ENCODE measurements around the gene CDKN3. TPM values are rescaled to one million over a fixed set of nuclear protein-coding genes. Genes with fewer than 3 reads are reported as not detected.

Gene CDKN3
- total RNA-seq, 2 experiments from 2014 or later = 150 to 157 TPM

- CTCF ChIA-PET (ENCODE audit: unreplicated experiment) = no interaction called here
- Histone ChIP-seq H3K4me1 (ENCODE audit: insufficient read depth, low read length, poor library complexity, severe bottlenecking) (peaks cover 21% of the 10 kb centered on the region), H2AFZ (ENCODE audit: low read length) (no peak overlapping the region), H3K9me3 (ENCODE audit: low read length) (no peaks in the 10 kb centered on the region), H3K36me3 (ENCODE audit: insufficient read depth, low read length) (peaks cover 7% of the 10 kb centered on the region), H3K4me2 (ENCODE audit: low read length) (no peak overlapping the region), H3K79me2 (ENCODE audit: insufficient read depth, low read depth, low read length) (peaks cover 27% of the 10 kb centered on the region), H3K9me2 (ENCODE audit: insufficient read depth, low read length) (no peaks in the 10 kb centered on the region), H4K20me1 (ENCODE audit: insufficient read depth, low read length) (peaks cover 4% of the 10 kb centered on the region; the same call in 1 of the 2 replicates), H3K4me3 (ENCODE audit: low read depth, low read length, poor library complexity, severe bottlenecking) (no peak overlapping the region), H3K27ac (ENCODE audit: low read depth, low read length, poor library complexity, severe bottlenecking) (no peak overlapping the region)
- POLR2A ChIA-PET = interaction anchor here (0.6 kb wide), 1 partner anchor 16 kb away, joined by 4 read pairs; no protein-coding TSS in a partner anchor
- no TSS peak for BruUV-seq (replicated peaks)
- no peak for TF ChIP-seq EZH2phosphoT487 (IDR thresholded peaks at IDR 0.05; ENCODE audit: borderline replicate concordance, low read depth, low read length)
- TF ChIP-seq CTCF (conservative IDR thresholded peaks at IDR 0.05; ENCODE audit: low read length) = no peak
- no peak for DNase-seq (ENCODE audit: low spot score)
- intact Hi-C loops (cut with micrococcal nuclease; ENCODE audit: unreplicated experiment) = loop anchor here (10.0 kb wide), 1 partner anchor 780 kb away; no protein-coding TSS in a partner anchor
These were observed 2.2 kb upstream of the CDKN3 start for GRCh38 chr14:54394596-54394995.

GRCh38 chr14:54395284-54395683 lies 1.5 kb upstream of the CDKN3 start:
- H3K36me3 ChIP-seq (ENCODE audit: insufficient read depth, low read length) = peaks cover 14% of the 10 kb centered on the region
- DNase-seq (ENCODE audit: low spot score) = no peak
- BruUV-seq (replicated peaks) = no TSS peak
- H2AFZ ChIP-seq (ENCODE audit: low read length) = no peak overlapping the region
- POLR2A ChIA-PET = interaction anchor here (0.5 to 0.6 kb wide), 2 partner anchors 16 to 141 kb away, joined by 3 to 4 read pairs; no protein-coding TSS in a partner anchor
- no peak overlapping the region for H3K4me3 ChIP-seq (ENCODE audit: low read depth, low read length, poor library complexity, severe bottlenecking)
- no peak overlapping the region for H3K4me2 ChIP-seq (ENCODE audit: low read length)
- no peaks in the 10 kb centered on the region for H3K9me3 ChIP-seq (ENCODE audit: low read length)
- H3K9me2 ChIP-seq (ENCODE audit: insufficient read depth, low read length) = no peaks in the 10 kb centered on the region
- intact Hi-C loops (cut with micrococcal nuclease; ENCODE audit: unreplicated experiment) = loop anchor here (5.0 to 10.0 kb wide), 2 partner anchors 780 to 1243 kb away; partner anchors contain the start of gene DDHD1
- H3K27ac ChIP-seq (ENCODE audit: low read depth, low read length, poor library complexity, severe bottlenecking) = no peak overlapping the region
- CTCF ChIA-PET (ENCODE audit: unreplicated experiment) = no interaction called here
- peaks cover 34% of the 10 kb centered on the region for H3K79me2 ChIP-seq (ENCODE audit: insufficient read depth, low read depth, low read length)
- peaks cover 4% of the 10 kb centered on the region; the same call in 1 of the 2 replicates for H4K20me1 ChIP-seq (ENCODE audit: insufficient read depth, low read length)
- H3K4me1 ChIP-seq (ENCODE audit: insufficient read depth, low read length, poor library complexity, severe bottlenecking) = peaks cover 26% of the 10 kb centered on the region
- no peak for TF ChIP-seq EZH2phosphoT487 (IDR thresholded peaks at IDR 0.05; ENCODE audit: borderline replicate concordance, low read depth, low read length)
- TF ChIP-seq CTCF (conservative IDR thresholded peaks at IDR 0.05; ENCODE audit: low read length) = no peak

GRCh38 chr14:54395716-54396115 lies 1.1 kb upstream of the CDKN3 start:
- intact Hi-C loops (cut with micrococcal nuclease; ENCODE audit: unreplicated experiment) = loop anchor here (2.0 to 10.0 kb wide), 4 partner anchors 45 to 1243 kb away; partner anchors contain the start of genes CNIH1, DDHD1 and GMFB
- BruUV-seq (replicated peaks) = no TSS peak
- H3K4me2 ChIP-seq (ENCODE audit: low read length) = no peak overlapping the region; the same call in 1 of the 2 replicates
- no peak for TF ChIP-seq CTCF (conservative IDR thresholded peaks at IDR 0.05; ENCODE audit: low read length)
- TF ChIP-seq EZH2phosphoT487 (IDR thresholded peaks at IDR 0.05; ENCODE audit: borderline replicate concordance, low read depth, low read length) = no peak
- H3K9me2 ChIP-seq (ENCODE audit: insufficient read depth, low read length) = no peaks in the 10 kb centered on the region
- H3K9me3 ChIP-seq (ENCODE audit: low read length) = no peaks in the 10 kb centered on the region
- ChIA-PET CTCF (ENCODE audit: unreplicated experiment) (no interaction called here), POLR2A (interaction anchor here (0.5 to 1.0 kb wide), 4 partner anchors 94 to 141 kb away, joined by 3 to 5 read pairs (median 4); partner anchors contain the start of gene CGRRF1)
- no peak overlapping the region for H3K4me3 ChIP-seq (ENCODE audit: low read depth, low read length, poor library complexity, severe bottlenecking)
- DNase-seq (ENCODE audit: low spot score) = no peak
- H3K27ac ChIP-seq (ENCODE audit: low read depth, low read length, poor library complexity, severe bottlenecking) = no peak overlapping the region
- H2AFZ ChIP-seq (ENCODE audit: low read length) = peak overlapping the region; percentile 95; the same call in 1 of the 2 replicates
- H3K4me1 ChIP-seq (ENCODE audit: insufficient read depth, low read length, poor library complexity, severe bottlenecking) = peaks cover 30% of the 10 kb centered on the region
- H4K20me1 ChIP-seq (ENCODE audit: insufficient read depth, low read length) = peaks cover 4% of the 10 kb centered on the region; the same call in 1 of the 2 replicates
- H3K79me2 ChIP-seq (ENCODE audit: insufficient read depth, low read depth, low read length) = peaks cover 38% of the 10 kb centered on the region
- H3K36me3 ChIP-seq (ENCODE audit: insufficient read depth, low read length) = peaks cover 18% of the 10 kb centered on the region

Data from OCI-LY7 (cell line).